Loucy (cell line): ENCODE measurements around the gene RIMBP2.

Experiments
- H2AFZ ChIP-seq: fragments of 200-600 bp; sonication (generic); 2 replicates; pipeline ENCODE4 v1.6.0; 2016; ENCODE audit warnings: antibody characterized with exemption, mild to moderate bottlenecking, low read length, moderate library complexity
- H3F3A ChIP-seq: fragments of 200-600 bp; 2 replicates; pipeline ENCODE4 v1.6.0; 2016; ENCODE audit warnings: antibody characterized with exemption, low read depth, mild to moderate bottlenecking
- H3K27me3 ChIP-seq: fragments of 200-600 bp; sonication (generic); 2 replicates; pipeline ENCODE4 v1.6.1; 2014; ENCODE audit warnings: low read length, mild to moderate bottlenecking; ENCODE audit not compliant: insufficient read depth, poor library complexity, severe bottlenecking
- H3K36me3 ChIP-seq: fragments of 200-600 bp; sonication (generic); 2 replicates; pipeline ENCODE4 v1.6.1; 2016; ENCODE audit warnings: low read length; ENCODE audit not compliant: insufficient read depth
- H3K4me1 ChIP-seq: fragments of 200-600 bp; sonication (generic); 2 replicates; pipeline ENCODE4 v1.5.1; 2014; ENCODE audit warnings: low read length, mild to moderate bottlenecking; ENCODE audit not compliant: insufficient read depth, poor library complexity, severe bottlenecking
- H3K4me2 ChIP-seq: fragments of 200-600 bp; sonication (generic); 2 replicates; pipeline ENCODE4 v1.6.0; 2014; ENCODE audit warnings: antibody characterized with exemption, low read length, low read depth, mild to moderate bottlenecking; ENCODE audit not compliant: poor library complexity, severe bottlenecking
- H3K4me3 ChIP-seq: fragments of 200-600 bp; sonication (generic); 2 replicates; pipeline ENCODE4 v1.5.1; 2014; ENCODE audit warnings: low read length, mild to moderate bottlenecking, mixed read lengths; ENCODE audit not compliant: poor library complexity, severe bottlenecking
- H3K79me2 ChIP-seq: fragments of 200-600 bp; sonication (generic); 2 replicates; pipeline ENCODE4 v1.6.1; 2014; ENCODE audit warnings: low read length; ENCODE audit not compliant: insufficient read depth
- H3K9ac ChIP-seq: fragments of 200-600 bp; sonication (generic); 2 replicates; pipeline ENCODE4 v1.6.0; 2014; ENCODE audit warnings: mild to moderate bottlenecking, low read depth, low read length, moderate library complexity; ENCODE audit not compliant: poor library complexity, severe bottlenecking
- H3K9me2 ChIP-seq: fragments of 200-600 bp; sonication (generic); replicated peaks from 2 replicates; pipeline ENCODE4 v1.6.1; 2016; ENCODE audit warnings: low read depth, low read length, mixed read lengths
- H3K9me3 ChIP-seq: fragments of 200-600 bp; sonication (generic); 2 replicates; pipeline ENCODE4 v1.6.1; 2014; ENCODE audit warnings: mild to moderate bottlenecking, antibody characterized with exemption, low read length, low read depth; ENCODE audit not compliant: insufficient read depth
- H4K20me1 ChIP-seq: fragments of 200-600 bp; sonication (generic); 2 replicates; pipeline ENCODE4 v1.6.0; 2014; ENCODE audit warnings: antibody characterized with exemption, low read length, mild to moderate bottlenecking; ENCODE audit not compliant: insufficient read depth, poor library complexity, severe bottlenecking
- EZH2phosphoT487 ChIP-seq: fragments of 200-600 bp; IDR thresholded peaks from 2 replicates; pipeline ENCODE4 v1.6.1; 2018; ENCODE audit warnings: antibody characterized with exemption, mild to moderate bottlenecking, moderate library complexity, borderline replicate concordance
- TF ChIP-seq, protein P1 (sequence below): fragments of 200-600 bp; sonication (generic); conservative IDR thresholded peaks from 2 replicates; pipeline ENCODE4 v1.5.1; 2014; ENCODE audit warnings: mild to moderate bottlenecking, antibody characterized with exemption, low read length

Gene RIMBP2

DNA sequence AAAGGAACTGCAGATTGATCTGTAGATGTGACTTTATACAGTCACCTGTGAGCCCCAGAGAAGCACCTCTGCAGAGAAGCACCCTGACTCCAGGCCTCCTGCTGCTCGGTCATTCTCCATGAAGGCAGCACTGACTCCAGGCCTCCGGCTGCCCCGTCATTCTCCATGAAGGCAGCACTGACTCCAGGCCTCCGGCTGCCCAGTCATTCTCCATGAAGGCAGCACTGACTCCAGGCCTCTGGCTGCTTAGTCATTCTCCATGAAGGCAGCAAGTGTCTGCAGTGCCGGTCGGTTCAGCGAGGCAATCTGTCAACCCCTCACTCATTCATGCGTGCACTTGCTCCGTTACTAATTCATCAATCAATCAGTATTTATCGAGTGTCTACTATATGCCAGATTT, 218.1 kb downstream of the RIMBP2 start:
- no peaks in the 10 kb centered on the region for H3K79me2 ChIP-seq
- no peak for TF ChIP-seq EZH2phosphoT487
- TF ChIP-seq, protein P1, sequence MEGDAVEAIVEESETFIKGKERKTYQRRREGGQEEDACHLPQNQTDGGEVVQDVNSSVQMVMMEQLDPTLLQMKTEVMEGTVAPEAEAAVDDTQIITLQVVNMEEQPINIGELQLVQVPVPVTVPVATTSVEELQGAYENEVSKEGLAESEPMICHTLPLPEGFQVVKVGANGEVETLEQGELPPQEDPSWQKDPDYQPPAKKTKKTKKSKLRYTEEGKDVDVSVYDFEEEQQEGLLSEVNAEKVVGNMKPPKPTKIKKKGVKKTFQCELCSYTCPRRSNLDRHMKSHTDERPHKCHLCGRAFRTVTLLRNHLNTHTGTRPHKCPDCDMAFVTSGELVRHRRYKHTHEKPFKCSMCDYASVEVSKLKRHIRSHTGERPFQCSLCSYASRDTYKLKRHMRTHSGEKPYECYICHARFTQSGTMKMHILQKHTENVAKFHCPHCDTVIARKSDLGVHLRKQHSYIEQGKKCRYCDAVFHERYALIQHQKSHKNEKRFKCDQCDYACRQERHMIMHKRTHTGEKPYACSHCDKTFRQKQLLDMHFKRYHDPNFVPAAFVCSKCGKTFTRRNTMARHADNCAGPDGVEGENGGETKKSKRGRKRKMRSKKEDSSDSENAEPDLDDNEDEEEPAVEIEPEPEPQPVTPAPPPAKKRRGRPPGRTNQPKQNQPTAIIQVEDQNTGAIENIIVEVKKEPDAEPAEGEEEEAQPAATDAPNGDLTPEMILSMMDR: no peak
- no peaks in the 10 kb centered on the region for H3K36me3 ChIP-seq
- no peak overlapping the region for H3K4me3 ChIP-seq
- H3K9me2 ChIP-seq: no peaks in the 10 kb centered on the region
- no peak overlapping the region for H2AFZ ChIP-seq
- H3K9ac ChIP-seq: no peak overlapping the region
- H3K27me3 ChIP-seq: no peaks in the 10 kb centered on the region
- H3K4me2 ChIP-seq: no peak overlapping the region
- H3K4me1 ChIP-seq: no peaks in the 10 kb centered on the region
- H3F3A ChIP-seq: no peaks in the 10 kb centered on the region
- H3K9me3 ChIP-seq: peaks cover 3% of the 10 kb centered on the region; the same call in 1 of the 2 replicates
- no peaks in the 10 kb centered on the region for H4K20me1 ChIP-seq

DNA sequence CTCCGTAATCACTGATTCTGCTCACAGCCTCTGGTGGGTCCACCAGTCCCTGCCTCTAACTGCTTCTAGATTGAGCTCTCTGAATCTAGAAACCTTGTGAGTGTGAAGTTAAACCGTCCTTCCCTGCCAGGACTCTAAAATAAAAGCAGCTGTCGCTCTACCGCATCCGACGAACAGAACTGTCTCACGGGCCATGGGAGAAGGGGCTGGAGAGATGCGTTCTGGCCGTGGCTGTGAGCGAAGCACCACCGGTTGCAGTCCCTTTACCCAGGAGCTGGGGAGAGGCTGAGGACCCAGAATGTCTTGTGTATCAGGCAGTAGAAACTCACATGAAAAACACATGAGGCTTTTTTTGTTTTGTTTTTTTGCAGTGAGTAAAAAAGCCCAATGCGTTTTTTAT, 218.8 kb downstream of the RIMBP2 start:
- no peak overlapping the region for H3K4me3 ChIP-seq
- H3K9ac ChIP-seq: no peak overlapping the region
- no peak overlapping the region for H2AFZ ChIP-seq
- no peaks in the 10 kb centered on the region for H3F3A ChIP-seq
- H3K27me3 ChIP-seq: no peaks in the 10 kb centered on the region
- H3K4me1 ChIP-seq: no peaks in the 10 kb centered on the region
- H3K9me2 ChIP-seq: no peaks in the 10 kb centered on the region
- TF ChIP-seq, protein P1: no peak
- TF ChIP-seq EZH2phosphoT487: no peak
- H3K36me3 ChIP-seq: no peaks in the 10 kb centered on the region
- H3K4me2 ChIP-seq: no peak overlapping the region
- peaks cover 3% of the 10 kb centered on the region; the same call in 1 of the 2 replicates for H3K9me3 ChIP-seq
- no peaks in the 10 kb centered on the region for H3K79me2 ChIP-seq
- no peaks in the 10 kb centered on the region for H4K20me1 ChIP-seq

DNA sequence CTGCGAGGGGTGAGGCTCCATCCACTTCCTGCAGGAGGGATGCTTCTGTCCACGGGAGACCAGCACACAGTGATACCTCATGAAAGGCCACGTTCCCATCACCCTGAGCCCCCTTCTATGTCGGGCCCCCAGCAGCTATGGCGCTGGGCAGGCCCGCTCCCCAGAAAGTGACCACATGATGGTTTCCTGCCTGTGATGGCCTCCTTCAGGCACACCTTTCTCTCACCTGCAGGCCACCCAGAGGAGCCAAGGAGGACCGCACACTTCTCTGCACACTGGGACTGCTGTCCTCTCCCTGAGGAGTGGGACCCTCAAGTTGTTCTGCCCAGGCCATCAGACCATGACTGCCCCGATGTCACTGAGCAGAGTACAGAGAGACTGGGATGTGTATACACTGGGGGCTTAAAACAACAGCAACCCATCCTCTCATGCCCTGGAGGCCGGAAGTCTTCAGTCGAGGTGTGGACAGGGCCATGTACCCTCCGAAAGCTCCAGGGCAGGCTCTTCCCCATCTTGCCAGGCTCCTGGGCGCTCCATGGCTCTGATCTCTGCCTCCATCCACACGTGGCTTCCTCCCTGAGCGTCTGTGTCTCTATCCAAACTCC, 219.5 kb downstream of the RIMBP2 start:
- no peak overlapping the region for H2AFZ ChIP-seq
- no peaks in the 10 kb centered on the region for H3K36me3 ChIP-seq

More for the DNA sequence above, 219.5 kb downstream of the RIMBP2 start:
- Histone ChIP-seq H3K9me3 (peaks cover 3% of the 10 kb centered on the region; the same call in 1 of the 2 replicates), H3K4me1 (no peaks in the 10 kb centered on the region), H4K20me1 (no peaks in the 10 kb centered on the region), H3K4me3 (no peak overlapping the region), H3K27me3 (no peaks in the 10 kb centered on the region), H3K4me2 (no peak overlapping the region), H3K9me2 (no peaks in the 10 kb centered on the region), H3K9ac (no peak overlapping the region), H3K79me2 (no peaks in the 10 kb centered on the region), H3F3A (no peaks in the 10 kb centered on the region)
- TF ChIP-seq, protein P1: no peak
- TF ChIP-seq EZH2phosphoT487: no peak
